Activated CD8-positive, alpha-beta memory T cell treated with anti-CD3 and anti-CD28 coated beads for 24 hours (primary cell): ENCODE data around the gene CLEC20A.

Source experiments
- DNase-seq: peaks from one replicate; pipeline ENCODE4 v3.0.0-alpha.2; 2020

The CLEC20A gene

GRCh38 chr1:178498896-178499675 is 2.3 kb upstream of the CLEC20A start:
- DNase-seq: peak; percentile 7

- DNase-seq: no peak
These were observed 1.2 kb upstream of the CLEC20A start for GRCh38 chr1:178497903-178498478.

- no peak for DNase-seq
These were observed 889 bp downstream of the CLEC20A start for GRCh38 chr1:178495741-178496409.

- no peak for DNase-seq
These were observed 1.6 kb downstream of the CLEC20A start for GRCh38 chr1:178495158-178495557.

GRCh38 chr1:178494569-178494971 is 2.2 kb downstream of the CLEC20A start:
- DNase-seq: no peak

- DNase-seq: no peak
These were observed 3.4 kb downstream of the CLEC20A start for GRCh38 chr1:178493301-178493741.

- no peak for DNase-seq
These were observed 4.4 kb downstream of the CLEC20A start for GRCh38 chr1:178492341-178492740.

- DNase-seq: no peak
These were observed 5.0 kb downstream of the CLEC20A start for GRCh38 chr1:178491721-178492120.

GRCh38 chr1:178490967-178491366 is 5.8 kb downstream of the CLEC20A start:
- DNase-seq: no peak

- no peak for DNase-seq
These were observed 6.6 kb downstream of the CLEC20A start for GRCh38 chr1:178490136-178490535.

- no peak for DNase-seq
These were observed 7.4 kb downstream of the CLEC20A start for GRCh38 chr1:178489399-178489798.

- no peak for DNase-seq
These were observed 8.4 kb downstream of the CLEC20A start for GRCh38 chr1:178488393-178488792.

- DNase-seq: no peak
These were observed 9.6 kb downstream of the CLEC20A start for GRCh38 chr1:178487070-178487615.

GRCh38 chr1:178486100-178487069 is 10.4 kb downstream of the CLEC20A start:
- no peak for DNase-seq

- DNase-seq: no peak
These were observed 11.2 kb downstream of the CLEC20A start for GRCh38 chr1:178485541-178485981.

- DNase-seq: no peak
These were observed 12.0 kb downstream of the CLEC20A start for GRCh38 chr1:178484698-178485225.

GRCh38 chr1:178483251-178483957 is 13.4 kb downstream of the CLEC20A start:
- DNase-seq: no peak

- no peak for DNase-seq
These were observed 18.9 kb downstream of the CLEC20A start for GRCh38 chr1:178477841-178478240.

GRCh38 chr1:178477373-178477772 is 19.4 kb downstream of the CLEC20A start:
- no peak for DNase-seq

- no peak for DNase-seq
These were observed 24.2 kb downstream of the CLEC20A start for GRCh38 chr1:178472531-178472930.

- DNase-seq: no peak
These were observed 26.3 kb downstream of the CLEC20A start for GRCh38 chr1:178470411-178470960.
